HG02852 (cell line): ENCODE measurements around the gene SAMHD1.
A peak's percentile ranks its signal among the peaks of the same experiment; 100 is the strongest.
"Not testable (repeated sequence)": the region's sequence is repeated elsewhere in the genome, so short reads cannot be mapped to it uniquely, and the experiment has no call there.

Source experiments
- ATAC-seq: cut with Tn5 transposase; IDR thresholded peaks from one replicate; pipeline ENCODE4 v1.9.1; 2021; ENCODE audit warnings: mild to moderate bottlenecking, moderate library complexity; ENCODE audit not compliant: unreplicated experiment

Gene SAMHD1

DNA sequence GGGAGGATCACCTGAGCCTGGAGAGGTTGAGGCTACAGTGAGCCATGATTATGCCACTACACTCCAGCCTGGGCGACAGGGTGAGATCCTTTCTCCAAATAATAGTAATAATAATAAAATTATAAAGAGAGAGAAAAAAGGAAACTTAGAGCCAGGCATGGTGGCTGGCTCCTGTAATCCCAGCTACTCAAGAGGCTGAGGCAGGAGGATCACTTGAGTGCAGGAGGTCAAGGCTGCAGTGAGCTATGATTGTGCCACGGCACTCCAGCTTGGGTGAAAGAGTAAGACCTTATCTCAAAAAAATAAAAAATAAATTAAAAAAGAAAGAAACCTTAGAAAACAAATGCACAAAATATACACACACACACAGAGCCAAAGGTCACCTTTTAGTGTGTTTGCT is 5.2 kb upstream of the SAMHD1 start:
- ATAC-seq = no peak

DNA sequence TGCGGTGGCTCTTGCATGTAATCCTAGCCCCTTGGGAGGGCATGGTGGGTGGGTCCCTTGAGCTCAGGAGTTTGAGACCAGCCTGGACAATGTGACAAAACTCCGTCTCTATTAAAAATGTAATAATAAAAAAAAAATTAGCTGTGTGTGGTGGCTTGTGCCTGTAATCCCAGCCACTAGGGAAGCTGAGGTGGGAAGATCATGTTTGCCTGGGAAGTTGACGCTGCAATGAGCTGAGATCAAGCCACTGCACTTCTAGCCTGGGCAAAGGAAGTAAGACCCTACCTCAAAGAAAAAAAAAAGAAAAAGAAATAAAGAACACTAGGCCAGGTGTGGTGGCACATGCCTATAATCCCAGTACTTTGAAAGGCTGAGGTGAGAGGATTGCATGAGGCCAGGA is 4.5 kb upstream of the SAMHD1 start:
- ATAC-seq = no peak

- no peak for ATAC-seq
These were observed 651 bp upstream of the SAMHD1 start for GRCh38 chr20:36951979-36952738.

DNA sequence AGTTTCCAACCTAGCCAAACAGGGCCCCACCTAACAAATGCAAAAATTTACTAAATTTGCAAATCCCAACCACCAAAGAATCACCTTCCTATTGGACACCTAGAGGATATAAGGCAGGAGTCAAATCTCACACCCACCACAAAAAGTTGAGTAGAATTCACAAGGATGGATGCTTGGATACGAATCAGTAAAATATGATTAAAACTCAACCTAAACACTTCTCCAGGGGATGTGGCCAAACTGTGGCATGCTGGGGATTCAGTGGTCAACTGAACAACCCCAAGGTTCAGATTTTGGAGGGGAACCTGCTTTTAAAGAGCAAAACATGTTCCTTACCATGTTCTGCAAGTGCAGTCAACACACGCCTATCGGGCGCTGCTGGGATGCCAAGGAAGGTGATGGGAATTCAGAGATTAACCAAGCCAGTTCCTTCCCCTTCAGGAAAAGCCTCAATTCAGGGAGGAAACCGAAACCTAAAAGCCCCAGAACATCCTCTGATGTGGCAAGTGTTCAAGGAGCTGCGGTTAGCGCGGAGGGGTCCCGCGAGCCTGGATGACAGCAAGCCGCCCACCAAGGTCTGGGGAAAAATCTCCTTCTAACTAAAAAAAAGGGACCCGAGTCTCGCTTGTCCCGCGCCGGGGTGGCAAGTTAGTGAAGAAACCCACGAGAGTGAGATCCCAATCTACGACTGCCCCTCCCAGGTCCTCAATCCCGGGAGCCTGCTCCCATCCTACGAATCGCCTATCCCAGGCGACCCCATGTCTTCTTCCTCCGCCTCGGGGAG is 902 bp downstream of the SAMHD1 start:
- peak; percentile 3 for ATAC-seq

DNA sequence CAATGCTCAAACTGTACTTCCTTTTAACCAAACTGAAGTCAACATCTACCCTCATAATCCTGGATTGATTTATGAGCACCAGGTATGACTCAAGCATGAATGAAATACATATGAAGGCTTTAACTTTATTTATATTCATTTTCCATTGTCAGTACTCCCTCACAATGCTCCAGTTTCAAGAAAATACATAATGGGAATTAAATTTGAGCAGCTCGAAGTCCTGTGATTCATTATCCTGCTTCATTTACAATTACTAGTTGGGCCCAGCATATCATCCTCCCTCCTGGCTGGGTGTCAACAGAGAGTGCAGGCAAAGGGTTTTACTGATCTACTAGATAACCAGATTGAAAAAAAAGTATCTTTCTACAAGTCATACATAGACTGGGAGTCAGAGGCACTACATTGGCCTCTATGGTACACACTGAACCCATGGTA is 10.1 kb downstream of the SAMHD1 start:
- no peak for ATAC-seq

DNA sequence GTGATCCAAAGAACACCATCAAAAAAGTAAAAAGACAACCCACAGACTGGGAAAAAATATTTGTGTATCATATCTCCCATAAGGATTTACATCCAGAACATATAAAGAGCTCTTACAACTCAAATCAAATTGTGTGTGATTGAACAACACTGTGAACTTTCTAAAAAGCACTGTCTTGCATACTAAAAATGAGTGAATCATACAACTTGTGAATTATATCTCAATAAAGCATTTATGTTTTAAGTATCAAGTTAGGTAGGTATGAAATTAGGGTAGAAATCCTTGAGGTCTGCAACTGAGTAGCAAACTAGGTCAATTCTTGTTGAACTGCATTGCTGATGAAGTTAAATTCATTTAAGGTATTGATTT is 14.1 kb downstream of the SAMHD1 start:
- no peak for ATAC-seq

- ATAC-seq = not testable (repeated sequence)
These were observed 14.6 kb downstream of the SAMHD1 start for GRCh38 chr20:36936761-36937401.

DNA sequence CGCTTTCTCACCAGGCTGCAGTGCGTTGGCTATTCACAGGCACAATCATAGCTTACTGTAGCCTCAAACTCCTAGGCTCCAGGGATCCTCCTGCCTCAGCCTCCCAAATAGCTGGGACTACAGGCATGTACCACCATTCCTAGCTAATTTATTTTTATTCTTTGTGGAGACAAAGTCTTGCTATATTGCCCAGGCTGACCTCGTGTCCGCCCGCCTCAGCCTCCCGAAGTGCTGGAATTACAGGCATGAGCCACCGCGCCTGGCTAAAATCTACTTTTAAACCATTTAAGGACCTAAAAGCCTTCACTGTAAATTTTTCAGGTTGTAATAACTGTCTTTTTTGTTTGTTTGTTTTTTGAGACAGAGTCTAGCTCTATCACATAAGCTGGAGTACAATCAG is 15.2 kb downstream of the SAMHD1 start:
- no peak for ATAC-seq

DNA sequence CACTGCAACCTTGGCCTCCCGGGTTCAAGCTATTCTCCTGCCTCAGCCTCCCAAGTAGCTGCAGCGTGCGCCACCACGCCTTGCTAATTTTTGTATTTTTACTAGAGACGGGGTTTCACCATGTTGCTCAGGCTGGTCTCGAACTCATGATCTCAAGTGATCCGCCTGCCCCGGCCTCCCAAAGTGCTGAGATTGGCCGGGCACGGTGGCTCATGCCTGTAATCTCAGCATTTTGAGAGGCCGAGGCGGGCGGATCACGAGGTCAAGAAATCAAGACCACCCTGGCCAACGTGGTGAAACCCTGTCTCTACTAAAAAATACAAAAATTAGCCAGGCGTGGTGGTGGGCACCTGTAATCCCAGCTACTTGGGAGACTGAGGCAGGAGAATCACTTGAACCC is 17.9 kb downstream of the SAMHD1 start:
- ATAC-seq = not testable (repeated sequence)

- no peak for ATAC-seq
These were observed 18.8 kb downstream of the SAMHD1 start for GRCh38 chr20:36932476-36933426.

- not testable (repeated sequence) for ATAC-seq
These were observed 19.4 kb downstream of the SAMHD1 start for GRCh38 chr20:36932067-36932466.

- ATAC-seq = no peak
These were observed 21.8 kb downstream of the SAMHD1 start for GRCh38 chr20:36929691-36930090.

DNA sequence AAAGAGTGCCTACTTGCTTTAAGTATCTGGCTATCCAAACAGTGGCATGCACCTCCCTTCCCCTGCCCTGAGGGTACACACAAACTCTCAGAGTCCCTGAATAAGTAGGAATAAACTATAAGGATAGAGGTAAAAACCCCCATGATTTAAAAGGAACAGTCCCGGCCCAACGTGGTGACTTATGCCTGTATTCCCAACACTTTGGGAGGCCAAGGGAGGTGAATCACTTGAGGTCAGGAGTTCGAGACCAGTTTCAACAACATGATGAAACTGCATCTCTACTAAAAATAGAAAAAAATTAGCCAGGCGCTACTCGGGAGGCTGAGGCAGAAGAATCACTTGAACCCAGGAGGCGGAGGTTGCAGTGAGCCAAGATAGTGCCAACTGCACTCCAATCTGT is 22.2 kb downstream of the SAMHD1 start:
- no peak for ATAC-seq

DNA sequence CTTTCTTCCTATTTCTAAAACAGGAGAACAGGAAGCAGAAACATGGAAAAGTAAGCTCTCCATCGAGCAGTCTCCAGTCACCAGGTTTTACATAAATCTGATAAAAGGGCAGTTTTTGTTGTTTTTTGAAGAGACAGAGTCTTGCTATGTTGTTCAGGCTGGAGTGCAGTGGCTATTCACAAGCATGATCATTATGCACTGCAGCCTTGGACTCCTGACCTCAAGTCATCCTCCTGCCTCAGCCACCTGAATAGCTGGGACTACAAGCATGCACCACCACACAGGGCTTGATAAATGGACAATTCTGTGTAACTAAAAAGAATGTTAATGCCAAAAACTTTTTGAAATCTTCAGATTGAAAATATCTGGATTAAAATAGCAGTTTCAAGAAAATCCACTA is 23.8 kb downstream of the SAMHD1 start:
- ATAC-seq = no peak

GRCh38 chr20:36926653-36927200 is 24.8 kb downstream of the SAMHD1 start:
- ATAC-seq = no peak

GRCh38 chr20:36925234-36925633 is 26.3 kb downstream of the SAMHD1 start:
- no peak for ATAC-seq

GRCh38 chr20:36924167-36925045 is 27.1 kb downstream of the SAMHD1 start:
- no peak for ATAC-seq

DNA sequence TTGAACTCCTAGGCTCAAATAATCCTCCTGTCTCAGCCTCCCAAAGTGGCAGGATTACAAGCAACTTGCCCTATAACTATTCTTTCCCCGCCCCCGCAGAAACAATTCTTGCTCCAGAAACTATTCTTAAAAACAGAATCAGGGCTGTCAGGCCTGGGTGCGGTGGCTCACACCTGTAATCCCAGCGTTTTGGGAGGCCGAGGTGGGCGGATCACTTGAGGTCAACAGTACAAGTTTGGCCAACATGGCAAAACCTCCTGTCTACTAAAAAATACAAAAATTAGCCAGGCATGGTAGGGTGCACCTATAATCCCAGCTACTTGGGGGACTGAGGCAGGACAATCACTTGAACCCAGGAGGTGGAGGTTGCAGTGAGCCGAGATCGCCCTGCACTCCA is 31.2 kb downstream of the SAMHD1 start:
- no peak for ATAC-seq

DNA sequence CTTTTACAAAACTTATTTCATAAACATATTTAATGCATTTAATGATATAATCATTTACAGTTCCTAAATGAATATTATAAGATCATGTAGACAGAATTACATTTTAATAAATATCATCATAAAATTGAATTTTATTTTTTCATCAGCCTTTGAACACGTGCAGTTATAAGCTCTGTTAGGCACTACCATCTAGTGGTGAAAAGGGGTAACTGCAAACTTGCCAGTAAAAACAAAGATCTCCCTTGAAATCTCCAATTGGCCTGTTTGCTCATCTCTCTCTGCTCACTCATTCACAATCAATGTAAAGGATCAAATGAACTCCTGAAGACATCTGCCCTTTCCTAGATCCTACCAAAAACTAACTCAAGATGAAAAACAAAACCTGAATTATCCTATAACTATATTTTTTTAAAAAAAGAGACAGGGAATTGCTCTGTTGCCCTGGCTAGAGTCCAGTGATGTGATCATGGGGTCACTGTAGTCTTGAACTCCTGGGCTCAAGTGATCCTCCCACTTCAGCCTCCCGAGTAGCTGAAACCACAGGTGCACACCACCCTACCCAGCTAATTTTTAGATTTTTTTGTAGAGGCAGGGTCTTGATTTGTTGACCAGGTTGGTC is 31.7 kb downstream of the SAMHD1 start:
- ATAC-seq = no peak
